ENCODE measurements around the gene HOXA10.

Gene HOXA10

DNA sequence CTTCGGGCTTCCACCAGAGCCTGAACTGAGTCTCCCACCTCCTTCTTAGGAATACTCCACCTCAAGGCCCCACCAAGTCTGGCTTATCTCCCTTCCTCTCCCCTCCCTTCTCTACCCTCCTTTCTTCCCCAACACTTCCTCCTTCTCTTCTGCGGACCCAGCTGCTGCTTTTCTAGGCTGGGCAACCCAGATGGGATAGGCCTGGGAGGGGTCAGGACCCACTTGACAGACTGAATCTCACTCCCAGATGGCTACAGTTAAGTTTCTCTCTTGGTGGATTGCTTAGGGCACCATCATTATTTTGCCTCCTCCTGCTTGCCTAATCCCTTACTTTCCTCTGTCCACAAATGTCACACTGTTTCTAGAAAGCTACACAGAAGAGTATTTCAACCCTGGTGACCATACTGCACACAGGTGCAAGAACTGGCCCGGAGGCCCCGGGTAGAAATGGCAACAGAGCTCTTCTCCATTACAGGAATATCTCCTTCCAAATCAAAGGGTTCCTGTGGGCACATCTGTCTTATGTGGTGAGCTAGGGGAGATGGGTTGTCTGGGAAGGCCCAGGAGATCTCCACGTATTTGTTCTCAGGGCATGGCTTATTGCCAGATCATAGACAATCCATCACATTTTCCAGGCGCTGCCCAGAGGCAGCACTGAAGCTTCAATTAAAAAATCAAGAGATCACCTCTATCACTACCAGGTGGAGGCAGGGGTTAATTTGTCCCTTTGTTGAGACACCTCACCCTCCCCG, 16.1 kb upstream of the HOXA10 start:
- no peak for DNase-seq

DNA sequence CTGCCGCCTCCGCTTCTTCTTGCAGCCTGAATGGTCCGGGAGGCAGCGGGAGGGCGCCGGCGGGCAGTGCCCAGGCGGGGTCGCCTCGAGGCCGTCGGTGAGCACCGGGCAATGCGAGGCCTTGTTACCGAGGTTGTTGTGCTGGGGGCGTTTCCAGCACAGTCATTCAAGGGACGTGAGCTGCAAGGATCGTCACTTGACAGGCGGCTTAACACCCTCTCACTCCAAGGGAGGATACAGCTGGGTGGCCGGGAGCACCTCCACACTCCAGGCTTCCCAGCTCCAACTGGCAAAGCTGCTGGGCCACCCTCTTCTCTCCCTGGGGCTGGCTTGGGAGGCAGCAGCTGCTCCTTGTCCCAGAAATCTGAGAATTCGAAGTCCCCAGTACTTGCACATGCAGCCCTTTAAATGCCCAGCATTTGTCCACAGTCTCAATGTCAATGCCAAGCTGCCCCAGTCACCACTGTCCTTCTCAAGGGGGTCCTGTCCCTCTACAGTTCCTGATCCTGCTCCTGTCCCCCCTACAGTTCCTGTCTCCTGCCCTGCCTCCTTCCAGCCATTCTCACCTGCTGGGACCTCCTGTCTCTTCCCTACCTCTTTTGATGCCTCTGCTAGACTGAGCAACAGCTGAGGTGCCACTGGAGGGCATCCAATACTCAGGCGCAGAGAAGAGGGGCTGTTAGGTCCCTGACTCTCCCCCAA, 15.3 kb upstream of the HOXA10 start:
- DNase-seq, result peak; percentile 66

DNA sequence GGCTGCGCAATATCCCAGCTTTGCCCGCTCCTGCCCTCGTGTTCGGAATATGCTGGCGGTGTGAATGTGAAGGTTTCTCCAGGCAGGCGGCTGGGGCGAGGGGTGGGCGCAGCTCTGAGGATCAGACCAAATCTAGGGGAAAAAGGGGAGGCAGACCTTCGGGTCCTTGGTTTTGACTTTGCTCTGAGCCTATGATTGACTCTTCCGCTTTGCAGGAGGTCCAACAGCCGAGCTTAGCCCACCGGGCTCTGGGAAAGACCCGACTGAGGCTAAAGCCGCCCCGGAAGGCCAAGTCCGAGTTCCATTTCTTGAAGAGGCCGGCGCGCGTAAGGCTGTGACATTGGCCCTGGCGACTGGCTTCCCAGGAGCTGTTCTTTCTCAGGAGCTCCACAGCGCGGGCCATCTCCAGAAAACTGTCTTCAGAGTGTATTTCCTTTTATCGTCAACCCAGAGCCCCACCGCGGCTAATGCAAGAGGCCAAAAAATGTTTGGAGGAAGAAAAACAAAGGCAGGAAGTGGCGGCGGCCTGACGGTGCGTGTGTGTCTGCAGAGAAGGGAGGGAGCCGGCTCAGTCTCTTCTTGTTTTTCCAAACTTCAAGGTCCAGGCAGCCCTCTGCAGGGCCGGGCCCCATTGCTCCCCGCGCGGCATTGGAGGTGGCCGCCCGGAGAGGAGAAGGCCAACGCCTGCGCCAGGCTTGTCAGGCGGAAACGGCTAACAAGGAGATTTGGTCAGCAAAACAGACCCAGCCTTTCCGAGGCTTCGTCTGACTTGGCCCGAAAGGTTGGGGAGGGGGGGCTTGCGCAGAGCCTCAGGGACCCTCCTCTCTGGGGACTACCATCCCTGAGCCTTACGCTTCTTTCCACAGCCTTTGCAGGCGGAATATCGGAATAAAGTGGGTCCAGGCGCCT, 14.5 kb upstream of the HOXA10 start:
- peak; percentile 66 for DNase-seq

DNA sequence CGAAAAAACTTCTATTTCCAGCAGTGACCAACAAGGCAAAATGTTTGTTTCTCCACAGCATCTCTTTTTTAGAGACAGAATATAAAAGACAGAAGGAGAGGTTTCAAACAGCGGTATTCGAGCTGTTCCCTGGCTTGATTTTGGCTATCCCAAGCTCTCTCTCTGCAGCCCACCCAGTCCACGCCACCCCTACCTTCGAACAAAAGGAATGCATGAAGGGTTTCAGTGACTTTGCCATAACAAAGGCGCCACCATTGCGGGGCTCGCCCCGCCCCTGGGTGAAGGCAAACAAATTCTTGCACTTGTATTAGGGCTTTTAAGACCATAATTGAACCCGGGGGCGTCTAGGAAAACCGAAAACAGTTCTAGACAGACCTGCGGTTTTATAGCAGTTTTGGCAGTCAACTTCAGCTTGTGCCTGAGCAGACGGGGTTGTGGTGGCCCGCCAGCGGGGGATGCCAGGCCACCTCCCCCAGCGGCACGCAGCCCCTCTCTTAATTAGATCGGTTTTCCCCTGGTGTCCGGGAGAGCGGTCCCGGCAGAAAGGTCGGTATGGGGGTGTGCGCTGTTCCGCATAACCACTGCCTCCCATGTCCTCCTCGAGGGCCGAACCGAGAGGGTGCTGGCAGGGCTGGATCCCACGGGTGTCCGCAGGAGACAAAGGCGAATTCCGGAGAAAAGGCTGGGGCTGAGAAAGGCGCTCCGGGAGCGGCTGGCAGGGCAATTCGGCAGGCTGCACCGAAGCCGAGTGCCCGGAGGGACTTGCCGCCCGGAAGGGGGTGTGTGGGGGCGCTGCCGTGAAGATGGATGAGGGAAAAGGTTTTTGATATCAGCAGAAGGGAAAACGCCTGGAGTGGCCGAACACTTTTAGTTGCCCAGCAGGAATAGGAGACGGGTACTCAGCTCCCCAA, 13.6 kb upstream of the HOXA10 start:
- DNase-seq, result peak; percentile 64

DNA sequence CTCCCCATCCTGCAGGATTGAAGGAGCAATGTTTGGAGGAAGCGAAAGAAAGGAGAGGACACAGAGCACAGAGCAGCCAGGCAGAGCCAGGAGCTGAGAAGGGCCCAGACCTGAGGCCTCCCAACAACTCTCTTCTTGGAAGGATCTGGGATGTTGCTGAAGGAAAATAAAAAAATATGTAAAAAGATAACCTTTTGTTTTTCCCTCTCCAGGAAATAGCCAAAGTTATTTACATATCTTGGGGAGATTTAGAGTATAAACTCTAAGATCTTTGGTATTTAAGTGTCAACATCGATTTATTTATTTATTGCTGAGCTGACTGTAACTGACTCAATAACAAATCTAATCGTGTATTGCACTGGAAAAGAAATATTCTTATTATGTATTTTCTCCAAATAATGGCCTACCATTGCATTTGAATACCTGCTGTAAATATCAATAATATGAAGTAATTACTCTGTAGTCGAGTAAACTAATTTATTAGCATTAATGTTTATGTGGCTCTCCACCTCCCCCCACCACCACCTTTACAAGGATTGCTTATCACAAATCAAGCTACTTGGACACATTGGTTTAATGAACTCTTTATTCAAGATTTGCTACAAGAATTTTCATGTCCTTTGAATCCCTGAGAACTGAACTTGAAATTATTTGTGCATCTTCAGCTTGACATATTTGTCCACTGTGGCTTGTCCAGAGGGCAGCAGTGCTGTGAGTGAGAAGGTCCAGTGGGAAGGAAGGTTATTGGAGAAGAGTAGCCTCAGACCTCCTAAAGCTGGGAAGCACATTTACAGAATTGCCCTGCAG, 12.8 kb upstream of the HOXA10 start:
- DNase-seq, result peak; percentile 43

DNA sequence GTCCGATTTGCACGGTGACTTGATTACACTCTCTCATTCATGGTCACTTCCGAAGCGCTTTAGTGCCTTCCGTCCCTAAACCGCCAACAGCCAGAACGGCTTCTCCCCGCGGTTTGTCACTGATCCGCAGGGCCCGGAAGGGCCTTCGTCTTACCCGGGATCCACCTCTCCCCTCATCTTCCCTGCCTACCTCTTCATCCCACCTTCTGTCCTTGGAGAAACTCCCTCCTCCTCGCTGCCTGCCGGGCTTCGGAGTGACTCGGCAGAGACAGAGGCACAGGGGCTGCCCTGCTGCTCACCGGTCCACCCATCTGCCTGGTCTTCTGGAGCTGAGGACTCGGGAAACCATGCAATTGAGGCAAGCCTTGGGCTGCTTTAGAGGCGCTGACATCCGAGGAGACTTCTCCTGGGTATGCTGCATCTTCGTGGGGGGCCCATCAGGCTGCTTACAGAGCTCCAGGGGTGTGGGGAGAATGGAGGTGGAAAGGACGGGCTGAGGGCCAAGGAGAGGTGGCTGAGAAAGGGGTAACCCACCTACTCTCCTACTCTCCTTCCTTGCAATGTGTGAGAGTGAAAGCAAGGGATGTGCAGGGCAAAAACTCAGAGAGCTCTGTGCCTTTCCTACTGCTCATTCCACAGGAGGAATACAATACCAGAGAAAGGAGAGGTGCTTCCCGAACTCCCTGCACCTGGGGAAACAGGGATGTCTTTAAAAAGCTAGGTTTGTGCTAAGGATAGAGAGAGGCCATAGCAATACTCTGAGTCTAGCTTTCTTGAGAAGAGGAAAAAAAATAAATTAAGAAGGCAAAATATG, 11.9 kb upstream of the HOXA10 start:
- peak; percentile 62 for DNase-seq

DNA sequence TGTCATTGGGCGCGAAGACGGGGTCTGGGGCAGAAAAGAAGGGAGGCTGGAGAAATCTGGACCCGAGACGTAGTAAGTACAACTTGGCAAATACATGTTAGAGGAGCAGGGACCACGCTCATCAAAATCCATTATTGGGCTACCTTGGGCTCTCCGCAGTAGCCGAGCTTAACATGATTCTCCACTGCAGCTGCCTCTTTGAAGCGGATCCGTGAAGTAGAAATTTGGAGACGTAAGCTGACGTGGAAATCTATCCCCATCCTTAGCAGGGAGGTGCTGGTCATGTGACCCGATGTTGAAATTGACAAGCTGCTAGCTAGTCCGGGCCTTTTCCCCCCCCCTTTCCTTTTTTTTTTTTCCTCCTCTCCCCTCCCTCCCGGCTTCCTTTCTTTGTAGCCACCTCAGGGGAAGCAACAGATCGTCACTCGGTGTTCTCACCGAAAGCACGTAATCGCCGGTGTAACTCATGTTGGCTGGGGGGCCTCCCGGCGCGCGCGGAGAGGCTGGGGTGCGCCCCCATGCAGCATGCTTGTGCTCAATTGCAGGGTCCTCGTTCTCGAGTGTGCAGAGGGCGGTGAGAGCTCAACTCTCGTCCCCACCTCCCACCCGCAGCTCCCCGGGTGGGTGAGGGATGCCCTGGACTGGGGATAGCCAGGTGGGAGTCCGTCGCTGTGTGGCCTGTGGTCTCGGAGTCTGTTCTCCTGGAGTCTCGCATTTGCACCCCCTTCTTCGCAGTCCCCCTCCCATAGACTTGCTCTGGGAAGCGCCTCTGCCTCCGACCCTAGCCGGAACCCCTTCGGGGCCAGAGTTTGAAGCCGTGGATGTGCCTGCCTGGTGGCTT, 11.1 kb upstream of the HOXA10 start, which contains the start of gene HOXA11:
TSS of gene HOXA11 (minus strand) at position 220 of the 841 bp plus-strand sequence. CDS start at position 132, 88 bp downstream.
- DNase-seq, result peak; percentile 57

DNA sequence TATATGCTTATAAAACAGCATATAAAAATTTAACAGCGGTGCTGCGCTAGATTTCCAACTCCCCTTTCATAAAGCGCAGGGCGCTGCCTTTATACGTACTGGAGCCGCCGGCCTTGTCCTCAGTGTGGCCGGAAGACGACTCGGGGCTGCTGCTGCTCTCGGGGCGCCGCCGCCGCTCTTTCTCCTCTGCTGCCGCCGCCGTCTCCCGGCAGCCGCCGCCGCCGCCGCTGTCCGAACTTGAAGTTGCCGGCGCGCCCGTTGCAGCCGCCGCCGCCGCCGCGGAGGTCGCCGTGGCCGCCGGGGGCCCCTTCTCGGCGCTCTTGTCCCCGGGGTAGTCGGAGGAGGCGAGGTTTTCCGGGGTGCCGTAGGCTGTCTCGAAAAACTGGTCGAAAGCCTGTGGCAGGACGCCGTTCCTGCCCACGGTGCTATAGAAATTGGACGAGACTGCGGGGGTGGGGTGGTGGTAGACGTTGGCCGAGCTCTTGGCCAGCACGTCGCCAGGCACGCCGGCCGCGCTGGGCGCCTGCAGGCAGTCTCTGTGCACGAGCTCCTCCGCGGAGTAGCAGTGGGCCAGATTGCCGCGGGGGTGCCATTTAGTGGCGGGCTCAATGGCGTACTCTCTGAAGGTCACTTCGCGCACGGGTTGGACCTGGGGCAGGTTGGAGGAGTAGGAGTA, 10.4 kb upstream of the HOXA10 start:
- peak; percentile 68 for DNase-seq

DNA sequence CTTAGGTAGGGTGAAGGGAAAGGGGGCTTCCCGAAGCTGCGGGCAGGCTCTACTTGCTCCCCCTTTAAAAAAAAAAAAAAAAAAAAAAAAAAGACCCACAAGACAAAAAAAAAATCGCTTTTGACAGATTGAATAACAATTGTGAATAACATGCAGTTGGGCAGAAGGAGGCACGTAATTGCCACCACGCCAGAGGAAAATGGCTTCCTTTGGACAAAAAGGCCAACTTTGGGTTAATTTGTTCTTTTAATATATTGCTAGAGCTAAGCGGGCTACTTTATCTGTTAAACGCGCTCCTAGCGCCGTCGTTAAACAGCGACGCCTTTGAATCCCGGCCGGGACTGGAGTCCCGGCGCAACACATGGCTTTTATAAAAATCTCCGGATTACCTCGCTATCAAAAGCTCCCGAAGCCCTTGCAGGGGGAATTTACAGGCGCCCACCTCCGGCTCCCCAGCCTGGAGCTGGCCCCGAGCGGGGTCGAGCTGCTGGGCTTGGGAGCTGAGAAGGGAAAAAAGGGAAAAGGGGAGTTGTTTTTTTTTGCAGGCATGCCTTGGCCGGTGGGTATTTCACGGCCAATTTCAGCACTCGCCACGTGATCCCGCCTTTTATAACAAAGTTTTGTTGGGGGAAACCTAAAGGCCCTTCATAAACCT, 9.7 kb upstream of the HOXA10 start:
- peak; percentile 76 for DNase-seq

DNA sequence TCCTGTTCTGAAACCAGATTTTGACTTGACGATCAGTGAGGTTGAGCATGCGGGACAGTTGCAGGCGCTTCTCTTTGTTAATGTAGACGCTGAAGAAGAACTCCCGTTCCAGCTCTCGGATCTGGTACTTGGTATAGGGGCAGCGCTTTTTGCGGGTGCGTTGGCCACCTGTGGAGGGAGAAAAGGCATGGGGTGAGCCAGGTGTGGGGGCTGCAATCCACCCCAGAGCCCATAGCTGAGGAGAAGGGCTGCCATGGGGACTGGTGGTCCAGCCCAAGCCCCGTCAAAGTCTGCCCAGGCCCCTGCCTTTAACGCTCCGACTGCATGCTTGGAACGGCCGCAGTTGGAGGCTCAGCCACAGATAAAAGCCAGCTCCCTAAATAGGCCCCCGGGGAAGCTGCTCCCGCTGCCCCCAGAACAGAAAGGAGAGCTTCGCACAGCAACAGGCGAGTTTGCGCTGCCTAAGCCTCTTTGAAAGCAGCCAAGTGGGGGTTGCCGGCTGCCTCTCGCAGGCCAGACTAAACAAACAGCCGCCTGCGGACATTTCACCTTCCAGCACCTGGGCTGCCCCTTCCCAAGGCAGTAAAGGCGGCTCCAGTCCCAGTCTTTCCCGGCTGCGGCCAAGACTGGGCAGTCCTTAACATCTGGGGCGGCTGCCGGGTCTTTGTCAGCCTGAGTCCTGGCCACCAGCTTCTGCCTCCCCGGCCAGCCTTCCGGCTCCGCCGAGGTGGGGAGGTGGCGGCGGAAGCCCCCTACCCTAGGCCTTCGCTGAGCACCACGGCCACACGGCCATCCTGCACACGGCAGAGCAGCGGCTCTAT, 9.0 kb upstream of the HOXA10 start:
- peak; percentile 53 for DNase-seq

DNA sequence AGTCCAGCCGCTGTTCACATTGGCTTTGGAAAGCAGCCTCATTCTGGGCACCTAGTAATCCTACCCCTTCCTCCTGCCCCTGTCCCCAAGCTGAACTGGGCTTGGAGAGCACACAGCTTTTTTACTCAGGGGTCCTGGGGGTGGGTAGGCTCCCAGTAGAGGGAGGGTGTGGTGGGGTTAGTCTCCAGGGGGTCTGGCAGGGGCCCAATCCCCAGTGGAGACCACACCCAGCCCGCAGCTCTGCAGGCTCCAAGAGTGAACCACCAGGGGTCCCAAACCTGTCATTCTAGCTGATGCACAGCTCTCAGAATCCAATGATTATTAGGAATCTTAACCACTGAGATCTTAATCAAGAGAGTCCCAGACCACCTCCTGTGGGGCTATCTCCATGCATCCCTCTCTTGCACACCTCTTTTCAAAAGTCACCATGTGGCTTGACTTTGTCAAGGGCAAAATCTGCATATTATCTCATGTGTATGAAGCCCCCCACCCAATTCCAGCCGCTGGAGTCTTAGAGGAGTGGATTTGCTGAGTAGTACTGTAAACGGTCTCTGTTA, 8.2 kb upstream of the HOXA10 start:
- DNase-seq, result no peak

DNA sequence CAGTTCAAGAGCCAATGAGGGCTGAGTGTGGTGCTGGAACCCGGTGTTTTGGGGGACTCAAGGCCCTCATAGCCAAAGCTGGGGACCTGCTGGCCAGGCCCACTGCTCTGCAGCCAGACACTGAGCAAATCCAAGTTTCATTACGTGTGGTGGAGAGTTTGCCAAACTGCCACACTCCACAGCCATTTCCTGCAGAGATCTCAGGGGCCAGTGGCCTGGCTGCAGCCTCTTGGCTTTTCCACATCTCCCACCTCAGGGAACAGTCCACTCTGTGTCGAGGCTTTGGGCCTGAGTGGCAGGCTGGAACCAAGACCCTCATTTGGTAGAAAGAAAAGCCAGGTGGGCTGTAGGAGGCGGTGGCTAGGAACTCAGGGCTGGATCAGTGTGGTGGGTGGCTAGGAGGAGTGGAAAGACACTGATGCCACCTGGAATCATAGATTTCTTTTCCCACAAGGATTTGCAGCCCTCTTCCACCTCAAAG, 7.7 kb upstream of the HOXA10 start:
- DNase-seq, result no peak

DNA sequence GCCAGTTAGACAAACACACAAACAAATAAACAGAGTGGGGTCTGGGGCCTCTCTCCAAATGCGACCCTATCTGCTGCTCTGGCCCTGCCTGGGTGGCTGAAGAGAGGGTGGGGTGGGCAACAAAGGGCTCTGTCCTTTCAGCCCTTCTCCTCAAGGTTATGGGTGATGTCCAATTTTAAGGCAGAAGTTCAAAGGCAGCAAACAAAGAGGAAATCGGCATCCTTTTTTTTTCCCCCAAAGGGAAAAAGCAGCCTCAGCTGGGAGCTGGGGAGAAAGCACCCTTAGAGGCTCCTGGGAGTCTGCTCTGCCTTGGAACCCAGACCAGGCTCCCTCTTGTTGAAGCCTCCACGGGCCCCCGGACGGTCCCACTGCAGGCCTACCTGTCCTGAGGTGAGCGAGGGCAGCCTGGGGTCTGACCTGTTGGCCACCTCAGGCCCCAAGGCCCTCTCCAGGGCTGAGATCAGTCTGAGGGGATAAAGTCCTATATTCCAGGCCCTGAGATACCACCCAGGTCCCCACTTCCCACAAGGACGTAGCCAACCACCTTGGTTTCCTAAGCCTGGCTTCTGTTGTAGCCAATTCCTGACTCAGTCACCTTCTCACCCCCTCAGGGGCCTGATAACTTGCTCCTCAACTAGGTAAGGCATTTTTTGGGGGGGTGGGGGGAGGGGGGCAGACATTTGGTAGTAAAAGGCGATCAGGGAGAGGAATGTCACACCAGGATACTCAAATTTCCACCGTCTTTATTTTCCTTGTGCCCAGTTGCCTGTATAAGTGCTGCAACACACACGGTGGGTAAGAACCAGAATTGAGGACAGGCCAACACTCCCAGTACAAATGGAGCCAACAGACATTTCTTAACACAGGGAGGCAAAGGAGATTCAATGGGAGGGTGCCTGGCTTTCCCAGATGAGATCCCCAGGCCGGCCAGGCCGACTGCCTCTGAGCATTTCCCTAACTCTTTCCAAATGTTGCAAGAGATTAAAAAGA, 6.6 kb upstream of the HOXA10 start:
- DNase-seq, result no peak

DNA sequence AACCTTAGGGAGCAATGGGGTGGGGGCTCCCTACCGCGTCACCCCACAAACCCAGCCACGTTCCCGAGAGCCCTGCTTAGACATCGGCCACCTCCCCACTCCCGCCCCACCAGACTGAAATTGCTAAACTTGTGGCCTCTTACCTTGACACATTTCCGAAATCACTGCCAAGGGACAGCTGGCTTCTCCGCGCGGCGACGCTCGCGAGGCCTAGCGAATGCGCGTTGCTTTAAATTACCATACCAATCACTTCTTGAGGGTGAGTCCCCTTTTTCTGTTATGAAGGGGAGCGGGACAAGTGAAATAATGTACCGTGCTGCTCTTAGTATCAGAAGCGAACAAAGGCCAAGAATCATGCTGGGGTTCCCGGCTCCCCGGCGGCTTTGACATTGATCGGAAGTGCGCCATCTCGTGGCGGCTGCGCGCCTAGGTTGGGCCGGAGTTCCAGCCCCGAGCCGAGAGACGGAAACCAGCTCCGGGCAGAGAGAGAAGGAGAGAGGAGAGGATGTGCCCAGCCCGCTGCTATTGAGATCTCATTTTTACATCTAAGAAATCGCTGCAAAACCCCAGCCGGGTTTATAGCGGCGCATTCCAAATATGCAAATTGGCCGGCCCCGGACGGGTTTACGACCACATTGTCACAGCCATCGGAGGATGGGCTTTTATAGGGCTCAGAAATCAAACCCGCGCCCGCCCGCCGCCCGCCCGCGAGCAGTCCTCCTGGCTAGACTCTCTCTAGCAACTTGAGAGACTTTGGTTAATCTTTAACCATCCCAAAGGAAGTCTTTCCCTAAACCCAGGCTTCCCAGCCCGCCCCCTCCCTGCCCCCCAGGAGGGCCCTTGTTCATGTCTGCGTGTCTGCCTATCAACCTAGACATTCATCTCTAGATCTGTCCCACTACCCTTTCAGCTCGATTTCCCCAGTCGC, 5.6 kb upstream of the HOXA10 start:
- peak; percentile 90 for DNase-seq

Measured in retina (tissue), 1 donor.